ENCODE measurements around the gene TH.

The TH gene

GRCh38 chr11:2122907-2123627, 48.5 kb downstream of the TH start:
- in situ Hi-C loops (cut with MboI; ENCODE audit: low sequenced_read_pairs), result no loop called here

- in situ Hi-C loops (cut with MboI; ENCODE audit: low sequenced_read_pairs), result no loop called here
Measured at GRCh38 chr11:2122222-2122906, 49.3 kb downstream of the TH start.

- in situ Hi-C loops (cut with MboI; ENCODE audit: low sequenced_read_pairs), result no loop called here
Measured at GRCh38 chr11:2121227-2122130, 50.1 kb downstream of the TH start.

GRCh38 chr11:2120359-2121100, 51.1 kb downstream of the TH start:
- in situ Hi-C loops (cut with MboI; ENCODE audit: low sequenced_read_pairs), result no loop called here

- in situ Hi-C loops (cut with MboI; ENCODE audit: low sequenced_read_pairs), result no loop called here
Measured at GRCh38 chr11:2118677-2119076, 52.9 kb downstream of the TH start.

- in situ Hi-C loops (cut with MboI; ENCODE audit: low sequenced_read_pairs), result no loop called here
Measured at GRCh38 chr11:2116680-2117079, 54.9 kb downstream of the TH start.

- in situ Hi-C loops (cut with MboI; ENCODE audit: low sequenced_read_pairs), result no loop called here
Measured at GRCh38 chr11:2115308-2115707, 56.3 kb downstream of the TH start.

GRCh38 chr11:2114430-2115241, 57.0 kb downstream of the TH start:
- in situ Hi-C loops (cut with MboI; ENCODE audit: low sequenced_read_pairs), result no loop called here

All from HL-60/S4 treated with retinoic acid at 250 ng/mL for 4 days and 3 days (cell line).